HG03135 (cell line): Measurements from ENCODE around the gene OTOP3.
"Not testable (repeated sequence)": the region's sequence is repeated elsewhere in the genome, so short reads cannot be mapped to it uniquely, and the experiment has no call there.

Experiments
- ATAC-seq: cut with Tn5 transposase; IDR thresholded peaks from one replicate; pipeline ENCODE4 v1.9.1; 2021; ENCODE audit warnings: mild to moderate bottlenecking, moderate library complexity; ENCODE audit not compliant: unreplicated experiment

OTOP3 gene

GRCh38 chr17:74959826-74960515 lies 24.3 kb downstream of the OTOP3 start:
- ATAC-seq: no peak

GRCh38 chr17:74960570-74961342 lies 25.1 kb downstream of the OTOP3 start:
- ATAC-seq: no peak

DNA sequence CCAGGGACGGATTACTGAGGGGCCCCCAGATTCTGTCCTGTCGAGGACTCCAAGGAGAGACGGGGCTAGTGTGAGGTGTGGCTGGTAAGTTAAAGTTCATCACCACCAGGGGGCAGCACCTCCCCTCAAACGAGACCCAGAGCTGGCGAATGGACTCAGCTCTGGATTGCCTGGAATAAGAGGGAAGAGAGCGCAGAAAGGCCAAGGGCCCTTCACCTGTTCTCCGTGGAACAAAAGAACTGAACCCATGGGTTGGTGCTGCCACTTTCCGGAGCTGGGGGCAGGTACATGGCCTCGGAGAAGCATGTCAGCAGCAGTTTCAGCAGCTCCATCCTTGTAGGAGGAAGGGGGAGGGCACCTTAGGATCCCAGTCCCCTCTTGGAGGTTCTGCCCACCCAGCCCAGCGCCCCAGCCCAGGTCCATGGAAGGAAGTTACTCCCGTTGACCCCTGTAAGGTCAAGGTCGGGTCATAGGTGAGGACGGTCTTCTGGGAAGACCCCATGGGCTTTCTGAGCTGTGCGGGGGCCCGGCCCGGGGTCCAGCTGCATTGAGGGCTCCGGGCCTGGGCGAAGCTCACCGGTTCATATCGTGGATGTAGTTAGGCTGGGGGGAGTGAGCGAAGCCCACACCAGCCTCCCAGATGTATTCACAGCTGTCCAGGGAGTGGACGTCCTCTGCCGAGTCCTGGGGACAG lies 26.1 kb downstream of the OTOP3 start:
- ATAC-seq: no peak

- no peak for ATAC-seq
These were observed 27.1 kb downstream of the OTOP3 start for GRCh38 chr17:74962622-74963394.

- no peak for ATAC-seq
These were observed 28.0 kb downstream of the OTOP3 start for GRCh38 chr17:74963656-74964055.

GRCh38 chr17:74964246-74964761 lies 28.6 kb downstream of the OTOP3 start:
- no peak for ATAC-seq

DNA sequence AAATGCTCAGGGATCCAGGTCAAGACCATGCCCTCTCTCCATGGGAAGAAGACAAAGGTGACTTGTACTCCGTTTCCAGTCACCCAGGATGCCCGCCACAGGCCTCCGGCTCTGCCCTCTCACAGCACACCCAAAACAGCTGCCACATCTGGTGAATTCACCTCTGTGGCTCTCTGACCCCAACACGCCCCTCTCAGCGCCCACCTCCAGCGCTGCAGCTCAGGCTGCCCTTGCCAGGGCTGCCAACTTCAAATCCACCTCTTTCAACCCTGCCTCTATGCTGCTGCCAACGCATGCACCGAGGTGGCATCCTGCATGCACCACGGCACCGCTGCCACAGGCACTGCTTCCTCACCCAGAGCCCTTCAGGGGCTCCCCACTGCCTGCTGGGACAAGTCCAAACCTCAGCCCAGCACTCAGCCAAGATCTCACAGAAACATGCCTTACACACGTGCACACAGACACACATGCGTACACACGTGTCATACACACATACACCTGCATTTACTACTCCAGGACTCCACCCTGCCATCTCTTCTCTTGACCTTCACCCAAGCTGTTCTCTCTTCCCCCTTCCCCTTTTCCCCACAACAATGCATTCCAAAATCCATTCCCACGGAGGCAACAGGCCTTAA lies 29.4 kb downstream of the OTOP3 start:
- no peak for ATAC-seq

GRCh38 chr17:74968361-74968780 lies 32.7 kb downstream of the OTOP3 start:
- ATAC-seq: no peak

DNA sequence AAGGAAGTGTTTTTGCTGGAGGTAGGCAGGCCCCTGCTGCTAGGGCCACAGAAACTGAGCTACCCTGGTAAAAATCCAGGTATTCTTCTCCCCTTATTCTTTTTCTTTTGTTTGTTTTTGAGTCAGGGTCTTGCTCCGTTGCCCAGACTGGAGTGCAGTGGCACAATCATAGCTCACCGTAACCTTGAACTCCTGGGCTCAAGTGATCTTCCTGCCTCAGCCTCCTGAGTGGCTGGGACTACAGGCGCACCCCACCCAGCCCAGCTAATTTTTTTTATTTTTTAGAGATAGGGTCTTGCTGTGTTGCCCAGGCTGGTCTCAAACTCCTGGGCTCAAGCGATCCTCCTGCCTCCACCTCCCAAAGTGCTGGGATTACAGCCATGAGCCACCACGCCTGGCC lies 33.8 kb downstream of the OTOP3 start:
- not testable (repeated sequence) for ATAC-seq

DNA sequence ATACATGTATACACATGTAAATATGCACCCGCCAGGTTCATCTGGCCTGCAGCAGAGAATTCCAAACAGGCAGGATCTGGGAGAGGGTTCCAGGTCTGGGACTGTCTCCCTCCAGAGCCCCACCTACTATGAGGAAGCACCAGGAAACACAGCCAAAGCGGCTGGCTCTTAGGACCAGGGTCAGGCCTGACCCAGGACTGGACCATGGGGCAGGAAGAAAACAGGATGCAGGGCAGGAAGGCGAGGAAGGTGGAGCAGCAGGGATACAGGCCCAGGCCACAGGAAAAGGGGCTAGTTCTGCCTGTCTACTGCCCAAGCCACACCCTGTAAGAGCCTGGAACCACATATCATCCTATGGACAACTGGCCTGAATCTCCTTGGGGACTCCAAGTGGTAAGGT lies 34.7 kb downstream of the OTOP3 start:
- no peak for ATAC-seq

DNA sequence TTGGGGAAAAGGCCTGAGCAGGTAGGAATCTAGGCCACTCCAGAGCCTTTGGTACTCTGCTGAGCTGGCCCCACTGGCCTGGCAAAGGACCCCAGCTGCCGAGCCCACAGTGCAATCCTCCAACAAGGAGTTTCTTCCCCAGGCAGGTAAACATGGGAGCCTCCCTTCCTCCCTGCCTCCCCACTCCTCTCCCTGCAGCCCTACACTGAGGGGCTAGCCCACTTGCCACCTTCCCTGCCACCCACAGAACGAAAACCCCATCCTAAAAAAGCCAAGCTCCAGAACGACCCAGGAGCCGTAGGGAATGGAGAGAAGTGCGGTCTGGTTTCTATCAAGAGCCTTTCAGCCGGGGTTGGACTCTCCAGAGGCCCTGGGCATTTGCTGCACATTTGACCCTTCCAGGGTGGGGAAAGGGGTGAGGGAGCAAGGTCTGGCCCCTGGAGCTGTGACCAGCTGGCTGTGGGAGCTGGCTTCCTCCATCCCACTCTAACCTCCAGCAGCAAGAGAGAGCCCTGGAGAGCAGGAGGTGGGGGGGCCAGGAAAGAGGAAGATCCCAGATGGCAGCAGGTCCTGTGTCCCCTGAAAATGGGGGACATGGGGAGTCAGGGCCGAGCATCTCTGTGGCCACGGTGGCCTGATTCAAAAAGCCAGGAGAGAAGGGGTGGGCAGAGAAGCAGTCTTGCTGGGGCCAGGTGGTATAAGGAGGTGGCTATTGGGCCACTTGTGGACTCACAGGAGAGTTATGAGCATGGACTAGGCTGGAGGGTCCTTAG lies 35.6 kb downstream of the OTOP3 start:
- no peak for ATAC-seq

GRCh38 chr17:74971842-74972106 lies 36.1 kb downstream of the OTOP3 start:
- no peak for ATAC-seq

GRCh38 chr17:74972107-74972972 lies 36.6 kb downstream of the OTOP3 start, which contains the start of gene HID1:
HID1 (minus strand) TSS chr17:74972759; CDS start chr17:74972656, 103 bp downstream.
- ATAC-seq: no peak

GRCh38 chr17:74972973-74973328 lies 37.3 kb downstream of the OTOP3 start:
- ATAC-seq: no peak

DNA sequence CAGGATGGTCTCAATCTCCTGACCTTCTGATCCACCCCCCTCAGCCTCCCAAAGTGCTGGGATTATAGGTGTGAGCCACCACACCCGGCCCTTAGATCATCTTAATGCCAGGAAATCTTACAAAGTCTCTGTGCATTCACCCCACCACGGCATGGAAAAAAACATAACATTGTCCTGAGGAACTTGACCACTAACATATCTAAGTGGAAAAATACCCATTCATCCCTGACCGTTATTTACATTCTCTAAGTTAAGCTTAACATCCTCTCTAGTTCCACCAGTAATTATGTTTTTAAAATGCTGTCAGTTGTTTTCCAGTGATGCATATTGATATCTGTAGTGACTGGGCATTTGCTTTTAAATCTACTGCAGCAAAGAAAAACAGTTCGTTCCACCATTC lies 40.2 kb downstream of the OTOP3 start:
- ATAC-seq: no peak

- no peak for ATAC-seq
These were observed 42.1 kb downstream of the OTOP3 start for GRCh38 chr17:74977802-74978201.

- no peak for ATAC-seq
These were observed 42.5 kb downstream of the OTOP3 start for GRCh38 chr17:74978240-74978639.

DNA sequence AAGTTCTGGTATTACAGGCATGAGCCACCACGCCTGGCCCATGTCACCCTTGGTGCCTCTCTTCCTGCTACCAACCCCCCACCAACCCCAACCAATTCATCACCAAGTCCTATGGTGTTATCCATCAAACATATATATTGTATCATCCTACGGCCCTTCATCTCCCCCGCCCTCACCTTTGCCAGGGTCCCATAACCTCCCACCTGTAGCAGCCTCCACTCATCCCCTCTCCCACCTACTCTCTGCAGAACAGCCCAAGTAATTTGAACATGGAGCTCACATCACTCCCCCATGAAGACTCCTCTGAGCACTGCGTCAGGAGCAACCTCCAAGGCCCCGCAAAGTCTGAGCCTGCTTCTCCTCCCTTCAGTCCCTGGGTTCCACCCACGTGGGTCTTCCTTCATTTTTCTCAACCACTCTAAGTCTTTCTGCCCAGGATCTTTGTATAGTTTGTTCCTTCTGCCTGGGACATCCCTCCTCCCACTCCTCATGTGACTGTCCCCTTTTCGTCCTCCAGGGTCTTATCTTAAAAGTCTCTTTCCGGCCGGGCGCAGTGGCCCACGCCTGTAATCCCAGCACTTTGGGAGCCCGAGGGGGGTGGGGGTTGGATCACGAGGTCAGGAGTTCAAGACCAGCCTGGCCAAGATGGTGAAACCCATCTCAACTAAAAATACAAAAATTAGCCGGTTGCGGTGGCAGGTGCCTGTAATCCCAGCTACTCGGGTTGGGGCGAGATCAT lies 43.9 kb downstream of the OTOP3 start:
- no peak for ATAC-seq
